HG03066 (cell line): Measurements from ENCODE around the gene PROM1.

ENCODE experiments used
- ATAC-seq: cut with Tn5 transposase; IDR thresholded peaks from one replicate; pipeline ENCODE4 v1.9.1; 2021; ENCODE audit warnings: low read depth; ENCODE audit not compliant: unreplicated experiment

The PROM1 gene

DNA sequence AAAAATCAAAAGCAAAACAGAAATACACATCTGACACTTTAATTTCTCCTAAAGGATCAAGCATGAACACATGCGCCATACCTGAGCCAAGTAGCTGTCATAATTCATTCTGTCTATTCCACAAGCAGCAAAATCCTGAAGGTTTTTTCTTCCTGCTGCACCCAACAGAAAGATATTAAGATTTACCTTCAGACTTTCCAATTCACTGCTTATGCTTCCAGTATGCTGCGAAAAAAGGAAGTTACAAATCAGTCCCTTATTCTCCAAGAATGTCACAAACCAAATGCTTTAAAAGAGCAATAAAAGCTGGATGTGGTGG lies 91.7 kb downstream of the PROM1 start:
- ATAC-seq: no peak

- no peak for ATAC-seq
Measured at GRCh38 chr4:15990570-15991285, 93.1 kb downstream of the PROM1 start.

DNA sequence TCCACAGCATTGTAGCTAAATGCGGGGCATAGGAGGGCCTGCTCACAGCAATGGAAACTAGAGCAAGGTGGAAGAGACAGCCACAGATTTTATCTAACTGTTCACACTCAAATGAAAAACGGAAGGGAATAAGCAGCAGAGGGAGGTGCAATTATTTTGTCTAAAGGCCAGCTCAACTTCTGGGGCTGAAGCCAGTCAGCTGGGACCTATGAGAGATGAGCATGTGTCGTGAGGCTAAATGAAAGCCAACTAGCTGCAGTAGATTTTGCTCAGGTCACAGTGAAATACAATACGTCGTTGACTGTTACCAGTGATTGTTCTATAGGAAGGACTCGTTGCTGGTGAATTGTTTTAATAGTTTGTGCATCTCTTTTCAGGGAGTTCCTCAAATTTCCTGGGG lies 94.4 kb downstream of the PROM1 start:
- no peak for ATAC-seq

- ATAC-seq: no peak
Measured at GRCh38 chr4:15988222-15988621, 95.6 kb downstream of the PROM1 start.

GRCh38 chr4:15986907-15987306 lies 96.9 kb downstream of the PROM1 start:
- no peak for ATAC-seq

DNA sequence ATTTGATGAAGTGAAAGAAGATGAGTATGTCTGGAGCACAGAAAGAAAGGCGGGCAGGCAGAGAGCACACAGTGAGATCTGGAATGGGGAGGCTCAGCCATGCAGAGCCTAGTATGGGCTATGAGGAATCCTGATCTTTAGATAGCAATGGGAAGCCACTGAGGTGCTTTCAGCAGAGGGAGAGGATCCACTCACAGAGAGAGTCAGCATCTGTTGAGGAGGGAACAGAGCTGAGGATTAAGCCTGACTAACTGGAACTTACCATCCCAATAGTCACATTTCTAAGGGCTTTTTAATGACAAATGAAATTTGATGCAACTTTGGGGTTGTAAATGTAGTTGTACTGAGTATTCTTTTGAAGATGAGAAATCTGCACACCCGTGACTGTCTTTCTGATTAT lies 100.2 kb downstream of the PROM1 start:
- no peak for ATAC-seq

- no peak for ATAC-seq
Measured at GRCh38 chr4:15982842-15983524, 100.8 kb downstream of the PROM1 start.

DNA sequence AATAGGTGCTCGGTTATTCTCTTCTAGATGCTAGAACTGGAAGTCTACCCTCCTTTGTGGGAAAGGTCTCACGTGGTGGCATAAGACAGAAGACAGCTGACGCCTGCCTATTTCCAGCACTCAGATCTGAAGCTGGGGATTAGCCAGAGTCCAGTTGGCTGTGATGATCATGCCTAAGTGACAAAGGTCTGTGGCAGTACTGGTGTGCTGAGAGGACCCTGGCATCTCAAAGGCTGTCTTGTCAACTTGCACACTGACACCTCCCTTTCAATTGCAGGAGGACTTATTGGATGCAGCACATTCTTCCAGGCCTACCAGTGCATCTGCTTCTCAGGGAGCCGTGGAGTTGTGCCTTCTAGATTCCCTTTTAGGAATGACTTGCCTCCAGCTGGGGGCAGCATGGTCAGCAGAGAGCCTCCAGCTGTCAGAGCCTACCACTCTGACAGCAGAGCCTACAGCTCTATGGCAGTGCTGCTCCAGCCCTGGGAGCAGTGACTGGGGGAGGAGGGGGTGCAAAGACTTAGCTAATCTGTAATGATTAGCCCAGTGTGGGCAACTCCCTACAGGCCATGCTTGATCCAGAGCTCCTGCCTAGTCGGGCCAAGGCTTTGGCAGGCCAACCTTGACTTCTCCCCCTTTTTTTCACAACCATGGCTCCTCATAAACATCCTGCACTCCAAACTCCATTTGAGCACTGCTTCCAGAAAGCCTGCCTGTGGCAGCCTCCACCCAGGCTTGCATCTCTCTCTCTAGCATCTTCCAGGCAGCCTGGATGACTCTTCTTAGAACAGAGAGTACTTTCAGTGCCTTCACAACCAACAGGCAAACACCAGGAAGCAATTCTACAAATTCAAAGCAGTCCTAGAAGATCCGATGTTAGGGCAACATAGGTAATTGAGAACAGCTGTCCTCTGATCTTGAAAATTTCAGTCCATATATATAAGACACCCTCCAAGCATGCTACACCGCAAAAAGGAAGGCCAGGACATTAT lies 107.1 kb downstream of the PROM1 start:
- ATAC-seq: no peak

DNA sequence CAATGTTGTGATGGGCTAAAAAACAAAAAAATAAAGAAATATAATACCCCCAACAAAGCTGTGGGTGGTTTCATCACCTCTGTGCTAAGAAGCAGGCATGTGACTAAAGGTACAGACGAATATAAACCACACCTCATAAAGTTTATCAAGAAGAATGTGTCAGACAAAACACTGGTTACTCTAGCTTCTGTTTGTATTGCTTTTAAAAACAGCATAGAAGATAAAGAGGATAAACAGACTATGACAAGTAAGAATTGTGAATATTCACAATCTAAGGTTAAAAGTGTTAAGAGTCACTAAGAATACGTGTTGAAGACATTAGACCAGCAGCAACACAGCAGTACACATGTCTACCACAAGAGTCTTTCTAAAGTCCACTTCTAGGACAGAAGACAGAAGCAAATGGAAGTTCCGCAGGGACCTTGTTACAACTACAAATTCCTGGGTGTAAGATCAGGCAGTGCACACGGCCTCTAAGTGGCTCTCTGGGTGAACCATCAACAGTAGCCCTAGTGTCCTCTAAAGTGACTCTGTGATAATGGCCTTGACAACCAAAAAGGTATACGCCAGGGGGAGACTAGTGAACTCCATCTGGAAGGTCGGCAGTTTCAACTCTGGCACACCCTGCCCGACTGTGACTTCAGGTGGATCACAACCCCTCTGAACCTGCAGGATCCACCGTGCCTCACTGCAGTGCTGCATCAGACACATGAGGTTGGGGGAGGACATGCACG lies 112.6 kb downstream of the PROM1 start:
- no peak for ATAC-seq

DNA sequence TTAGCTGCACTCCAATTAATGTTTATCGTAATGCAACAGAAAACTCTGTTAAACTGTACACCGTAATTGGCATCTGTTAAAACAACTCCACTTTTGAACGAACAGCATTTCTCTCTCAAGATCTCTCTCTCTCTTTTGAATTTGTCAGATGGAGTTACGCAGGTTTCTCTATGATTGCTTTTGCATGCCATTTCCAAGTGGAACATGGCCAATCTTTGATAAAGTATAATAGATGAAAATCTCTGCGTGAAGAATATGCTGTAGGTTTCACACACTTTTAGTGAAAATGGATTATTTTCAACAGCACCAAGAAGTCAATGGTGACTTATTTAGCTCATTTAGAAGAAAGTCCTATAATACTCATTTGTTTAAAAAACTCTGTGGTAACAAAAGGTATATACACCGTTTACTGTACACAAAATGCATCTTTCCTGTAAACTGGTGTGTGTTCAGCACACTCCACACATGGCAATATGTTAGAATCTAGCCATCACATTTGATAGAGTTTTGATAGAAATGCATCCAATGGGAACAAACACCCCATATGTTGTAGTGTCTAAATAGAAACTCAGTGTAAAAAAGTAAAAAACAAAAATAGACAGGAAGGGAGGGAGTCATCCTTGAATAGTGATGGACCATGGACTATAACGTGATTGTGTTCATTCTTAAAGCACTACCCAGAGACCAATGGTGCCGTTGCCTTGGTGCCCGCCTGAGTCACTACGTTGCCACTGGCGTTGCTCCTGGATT lies 115.1 kb downstream of the PROM1 start:
- no peak for ATAC-seq

GRCh38 chr4:15965325-15965724 lies 118.5 kb downstream of the PROM1 start:
- ATAC-seq: no peak

DNA sequence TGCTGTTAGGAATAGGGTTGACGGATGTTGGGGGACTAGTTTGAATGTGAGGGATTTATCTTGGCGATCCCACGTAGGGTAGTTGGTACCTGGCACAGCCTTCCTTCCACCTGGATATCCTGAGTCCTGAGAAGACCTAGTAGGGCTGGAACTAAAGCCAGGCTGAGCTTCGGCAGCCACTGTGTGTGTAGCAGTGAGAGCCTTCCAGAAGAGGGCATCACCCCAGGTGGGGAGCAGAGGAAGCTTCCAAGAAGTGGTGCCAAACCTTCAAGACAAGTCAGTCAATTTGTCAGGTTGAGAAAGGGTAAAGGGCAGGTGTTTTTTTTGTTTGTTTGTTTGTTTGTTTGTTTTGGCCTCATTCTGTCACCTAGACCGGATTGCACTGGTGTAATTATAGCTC lies 119.7 kb downstream of the PROM1 start:
- ATAC-seq: no peak

GRCh38 chr4:15963576-15963975 lies 120.2 kb downstream of the PROM1 start:
- peak; percentile 72 for ATAC-seq

GRCh38 chr4:15963001-15963451 lies 120.8 kb downstream of the PROM1 start, which contains the start of gene FGFBP2:
TSS of gene FGFBP2 (minus strand) at chr4:15963175. CDS start at chr4:15963129, 46 bp downstream.
- ATAC-seq: no peak

- no peak for ATAC-seq
Measured at GRCh38 chr4:15961781-15962510, 121.9 kb downstream of the PROM1 start.

DNA sequence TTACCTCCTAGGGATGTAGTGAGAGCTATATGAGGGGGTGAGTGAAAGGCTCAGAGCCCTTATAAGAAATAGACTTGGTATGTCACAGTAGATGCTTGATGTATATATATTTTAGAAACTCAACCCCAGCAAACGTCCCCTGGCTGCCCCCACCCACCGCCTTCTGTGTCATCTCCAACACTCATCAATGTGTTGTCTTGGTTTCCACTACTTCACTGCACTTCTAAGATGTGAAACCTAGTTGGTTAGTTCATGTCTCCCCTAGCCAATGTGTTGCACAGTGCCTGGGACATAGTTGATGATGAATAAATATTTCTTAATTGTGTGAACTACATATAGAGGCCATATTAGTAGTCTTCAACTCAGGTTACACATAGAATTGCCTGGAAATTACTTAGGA lies 125.3 kb downstream of the PROM1 start:
- no peak for ATAC-seq

DNA sequence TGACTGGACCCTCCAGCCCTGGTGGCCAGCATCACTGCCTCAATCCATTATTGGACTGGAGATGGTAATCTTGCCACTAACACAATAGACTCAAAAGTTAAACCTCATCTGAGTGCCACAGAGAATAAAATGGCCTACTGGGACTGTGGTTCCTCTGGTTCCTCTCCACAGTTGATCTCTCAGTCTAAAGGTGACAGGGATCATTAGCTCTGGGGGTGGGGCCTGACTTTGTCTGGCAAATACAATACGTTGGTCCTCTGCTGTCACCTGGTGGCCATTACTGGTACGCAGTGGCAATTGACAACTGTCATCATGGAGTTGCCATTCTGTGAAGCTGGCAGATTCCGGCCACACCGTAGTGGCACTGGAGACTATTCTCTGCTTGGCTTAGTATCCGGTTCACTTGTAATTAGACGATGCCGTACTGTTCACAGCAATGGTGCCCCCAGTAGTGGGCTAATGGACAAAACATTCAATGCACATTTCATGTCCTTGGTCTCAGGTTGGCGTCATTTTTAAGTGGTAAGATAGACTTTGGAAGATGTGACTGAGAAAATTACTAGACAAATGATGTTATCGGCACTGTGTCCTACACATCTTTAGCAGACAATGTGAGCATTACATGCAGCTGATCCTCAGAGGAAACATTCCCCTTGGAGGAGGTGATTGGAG lies 127.5 kb downstream of the PROM1 start:
- ATAC-seq: peak; percentile 87

DNA sequence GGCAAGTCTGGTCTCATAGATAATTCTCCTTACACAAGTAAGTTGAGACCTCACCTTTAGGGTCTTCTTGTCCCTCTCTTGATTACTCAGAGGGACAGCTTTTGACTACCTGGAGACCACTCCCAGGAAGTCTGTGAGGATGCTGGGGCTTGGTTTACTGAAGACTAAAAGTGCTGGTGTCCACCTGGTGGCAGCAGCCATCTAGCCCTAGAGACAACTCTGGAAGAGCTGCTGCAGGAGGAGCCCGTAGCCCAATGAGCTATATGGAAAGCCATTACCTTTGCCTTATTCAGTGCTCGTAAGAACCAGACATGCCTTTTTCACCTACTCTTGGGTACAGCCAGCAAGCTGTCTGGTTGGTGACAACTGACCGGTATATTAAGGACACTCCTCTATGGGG lies 128.2 kb downstream of the PROM1 start:
- no peak for ATAC-seq

DNA sequence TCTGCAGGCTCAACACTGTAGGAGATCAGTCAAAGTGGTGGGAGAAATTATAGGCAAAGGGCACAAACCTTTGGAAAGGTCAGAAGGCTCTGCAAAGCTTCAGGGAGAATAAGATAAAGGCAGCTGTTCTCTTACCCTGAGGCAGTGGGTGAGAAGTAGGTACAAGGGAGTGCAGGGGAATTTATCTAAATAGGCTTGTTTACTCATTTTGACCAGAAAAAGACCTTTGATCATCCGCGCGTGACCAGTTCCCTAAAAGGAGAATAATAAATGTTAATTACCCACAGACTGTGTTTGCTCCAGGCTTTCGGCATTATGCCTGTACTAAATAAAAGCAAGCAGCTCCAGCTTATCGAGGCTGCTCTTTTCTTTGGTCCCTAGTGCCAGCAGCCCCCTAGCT lies 130.2 kb downstream of the PROM1 start:
- ATAC-seq: no peak
